Esophagus squamous epithelium (tissue), 4 donors: ENCODE data around the gene NIP7.

Source experiments
- CTCF ChIP-seq, 6 experiments: fragments of 450-650 bp in 4 of 6; fragments of 200-600 bp in 2 of 6; sonication (generic) in 2 of 6; IDR thresholded peaks; one replicate each; pipeline ENCODE4 v1.5.1; 2016 to 2019; ENCODE audit warnings: antibody characterized with exemption in 6 of 6, mild to moderate bottlenecking in 4 of 6, moderate library complexity in 4 of 6
- POLR2A ChIP-seq, 4 donors: fragments of 450-650 bp; IDR thresholded peaks; one replicate each; pipeline ENCODE4 v1.6.1; 2017; ENCODE audit warnings: antibody characterized with exemption in 4 of 4, mild to moderate bottlenecking in 4 of 4, moderate library complexity in 3 of 4

GRCh38 chr16:69365901-69366300 lies 26.3 kb downstream of the NIP7 start:
- TF ChIP-seq CTCF (IDR thresholded peaks at IDR 0.05) (no peak), POLR2A (IDR thresholded peaks at IDR 0.05) (no peak)
